Measurements from ENCODE around the gene TOX3. TPM values are rescaled to one million over a fixed set of nuclear protein-coding genes. Genes with fewer than 3 reads are reported as not detected.

Gene TOX3
- total and polyA plus RNA-seq, 2 of the 8 experiments (the other 6 are each of a cell fraction or from before 2014, with no cell fraction given), result 16.7 to 31.2 TPM

- H2BK20ac ChIP-seq (ENCODE audit: low read length), result no peak overlapping the region
- WGBS, 2 experiments (ENCODE audit: extremely low coverage in 1 of 2, insufficient coverage in 1 of 2, insufficient read length in 1 of 2, insufficient replicate concordance in 2 of 2, low coverage in 1 of 2, low lambda C conversion rate in 2 of 2, missing lambda C conversion rate in 1 of 2), result 85% methylated on average over 4 of the region's 4 CpGs; no CpG with 5 or more reads in 1 of the 2 experiments
- no peak overlapping the region for H4K5ac ChIP-seq (ENCODE audit: insufficient read length, low read depth, low read length)
- no peaks in the 10 kb centered on the region for H3K79me1 ChIP-seq (ENCODE audit: low read depth, low read length)
- FAIRE-seq (no peak), DNase-seq (ENCODE audit: low read depth in 1 of 2, low spot score in 2 of 2) (no peak)
- H2BK12ac ChIP-seq (ENCODE audit: low read depth, low read length), result no peak overlapping the region
- H3K56ac ChIP-seq (replicated peaks; ENCODE audit: insufficient read length, low read depth, low read length), result no peak overlapping the region
- H2BK15ac ChIP-seq (ENCODE audit: low read length), result no peak overlapping the region
- no peak overlapping the region for H2AFZ ChIP-seq (ENCODE audit: low read length)
- no peak overlapping the region for H3K4ac ChIP-seq (replicated peaks; ENCODE audit: insufficient read length, low read depth, low read length)
- no peaks in the 10 kb centered on the region for H3K36me3 ChIP-seq (ENCODE audit: control insufficient read depth in 2 of 4, insufficient read depth in 4 of 4, low read length in 3 of 4)
- H3K79me2 ChIP-seq (ENCODE audit: control insufficient read depth in 1 of 2, insufficient read depth in 2 of 2, low read length in 2 of 2), result no peaks in the 10 kb centered on the region
- CTCF ChIA-PET (ENCODE audit: partially characterized antibody), result no interaction called here
- no peaks in the 10 kb centered on the region for H3K27me3 ChIP-seq (replicated peaks in 1 of 4; ENCODE audit: control insufficient read depth in 3 of 4, extremely low read depth in 1 of 4, insufficient read depth in 3 of 4, low read length in 3 of 4)
- H3K23ac ChIP-seq (ENCODE audit: insufficient read length), result no peak overlapping the region
- no peak overlapping the region for H3K4me3 ChIP-seq (ENCODE audit: extremely low read depth in 1 of 4, insufficient read depth in 2 of 4, low read depth in 3 of 4, low read length in 4 of 4)
- no peak for TF ChIP-seq JUND (IDR thresholded peaks at IDR 0.05; ENCODE audit: low read length)
- no peak for TF ChIP-seq POU5F1 (IDR thresholded peaks at IDR 0.05; ENCODE audit: low read depth, low read length)
- TF ChIP-seq SAP30 (IDR thresholded peaks at IDR 0.05; ENCODE audit: insufficient read depth, insufficient replicate concordance, low read length), result no peak
- TF ChIP-seq CTBP2 (IDR thresholded peaks at IDR 0.05; ENCODE audit: borderline replicate concordance, insufficient read depth, insufficient read length, low read length), result no peak
- no peak for TF ChIP-seq NRF1 (IDR thresholded peaks at IDR 0.05; ENCODE audit: low read depth, low read length)
- TF ChIP-seq SP2 (IDR thresholded peaks at IDR 0.05; ENCODE audit: low read length), result no peak
- TF ChIP-seq RXRA (IDR thresholded peaks at IDR 0.05; ENCODE audit: insufficient read depth, low read depth, low read length), result no peak
- TF ChIP-seq GTF2F1 (IDR thresholded peaks at IDR 0.05; ENCODE audit: borderline replicate concordance, low read depth, low read length), result no peak
- TF ChIP-seq CBX5 (IDR thresholded peaks at IDR 0.05; ENCODE audit: low read depth, low read length), result no peak
- no peak for TF ChIP-seq BRCA1 (IDR thresholded peaks at IDR 0.05; ENCODE audit: low read depth, low read length)
- no peak for TF ChIP-seq SP1 (IDR thresholded peaks at IDR 0.05; ENCODE audit: low read depth, low read length)
- H3K27ac ChIP-seq (ENCODE audit: low read depth, low read length), result no peak overlapping the region
- H3K9me3 ChIP-seq (ENCODE audit: insufficient read depth in 2 of 2, low read depth in 1 of 2, low read length in 1 of 2), result peaks cover 0 to 6% of the 10 kb centered on the region in 2 experiments; a peak in 1 of 4 replicates
- no peak overlapping the region for H4K91ac ChIP-seq (replicated peaks; ENCODE audit: insufficient read length, low read length)
- no peak overlapping the region for H3K14ac ChIP-seq (ENCODE audit: insufficient read length)
- H2BK120ac ChIP-seq (replicated peaks; ENCODE audit: low read depth, low read length), result no peak overlapping the region
- POLR2A ChIA-PET (ENCODE audit: partially characterized antibody), result no interaction called here
- H3K9ac ChIP-seq (replicated peaks in 1 of 4; ENCODE audit: extremely low read depth in 1 of 4, low read depth in 3 of 4, low read length in 3 of 4), result no peak overlapping the region
- no peak overlapping the region for H2BK5ac ChIP-seq (ENCODE audit: low read depth, low read length)
- no peaks in the 10 kb centered on the region for H3K23me2 ChIP-seq (ENCODE audit: low read depth, low read length)
- no peak overlapping the region for H3K4me2 ChIP-seq (ENCODE audit: insufficient read depth in 1 of 2, low read depth in 2 of 2, low read length in 2 of 2)
- H3K18ac ChIP-seq (ENCODE audit: extremely low read depth, low read length), result no peak overlapping the region
- no peaks in the 10 kb centered on the region for H3K4me1 ChIP-seq (replicated peaks in 1 of 4; ENCODE audit: control insufficient read depth in 3 of 4, insufficient read depth in 4 of 4, low read length in 3 of 4)
- no peak overlapping the region for H2AK5ac ChIP-seq (ENCODE audit: low read depth, low read length)
- no peak overlapping the region for H4K8ac ChIP-seq (ENCODE audit: extremely low read depth, insufficient read depth, low read length)
- H4K20me1 ChIP-seq (replicated peaks in 1 of 2; ENCODE audit: control insufficient read depth in 1 of 2, insufficient read depth in 2 of 2, low read length in 2 of 2), result no peaks in the 10 kb centered on the region
Observed at GRCh38 chr16:52570495-52571091, 23.6 kb upstream of the TOX3 start.

All from H1 (cell line).